PC-9 (cell line): Measurements from ENCODE around the gene FEM1C. TPM values are rescaled to one million over a fixed set of nuclear protein-coding genes. Genes with fewer than 3 reads are reported as not detected.
A peak's percentile ranks its signal among the peaks of the same experiment; 100 is the strongest.

Experiments
- BruUV-seq: library from RNA; stranded (reverse); fragments of 400-500 nt; replicated peaks from 2 replicates; lab custom pipeline; 2021; lab: Mats Ljungman, UMichigan
- CTCF ChIA-PET: fragments of 300-600 bp; sonication (Branson Sonifier 250); formaldehyde crosslinking; loops from one replicate; lab custom pipeline; 2022; ENCODE audit warnings: antibody characterized with exemption; lab: Charles Lee
- POLR2A ChIA-PET: fragments of 300-600 bp; sonication (Branson Sonifier 250); formaldehyde crosslinking; loops from one replicate; lab custom pipeline; 2022; ENCODE audit warnings: antibody characterized with exemption; ENCODE audit not compliant: unreplicated experiment; lab: Charles Lee
- DNase-seq, 2 experiments: peaks; one replicate each; pipeline versions ENCODE4 v3.0.0 to v3.0.0-alpha.2; 2015 to 2022; ENCODE audit warnings: mixed read lengths in 1 of 2
- H2AFZ ChIP-seq: fragments of 200-600 bp; sonication (generic); 2 replicates; pipeline ENCODE4 v1.8.1; 2017; ENCODE audit warnings: antibody characterized with exemption
- H3F3A ChIP-seq: fragments of 200-600 bp; sonication (generic); 2 replicates; pipeline ENCODE4 v1.8.1; 2017; ENCODE audit warnings: antibody characterized with exemption, mild to moderate bottlenecking, low read depth; ENCODE audit not compliant: insufficient read depth
- H3K27ac ChIP-seq: fragments of 200-600 bp; sonication (generic); 2 replicates; pipeline ENCODE4 v1.6.1; 2016; ENCODE audit warnings: mixed run types
- H3K27me3 ChIP-seq: fragments of 200-600 bp; sonication (generic); 2 replicates; pipeline ENCODE4 v1.6.1; 2016; ENCODE audit warnings: low read depth, mixed run types; ENCODE audit not compliant: insufficient read depth
- H3K36me3 ChIP-seq: fragments of 200-600 bp; sonication (generic); 2 replicates; pipeline ENCODE4 v1.6.1; 2016; ENCODE audit warnings: low read depth, mixed run types
- H3K4me1 ChIP-seq: fragments of 200-600 bp; sonication (generic); replicated peaks from 2 replicates; pipeline ENCODE4 v1.6.1; 2016; ENCODE audit warnings: mixed run types; ENCODE audit not compliant: insufficient read depth
- H3K4me2 ChIP-seq: fragments of 200-600 bp; sonication (generic); 2 replicates; pipeline ENCODE4 v1.6.1; 2017; ENCODE audit warnings: mixed run types
- H3K4me3 ChIP-seq: fragments of 200-600 bp; sonication (generic); 2 replicates; pipeline ENCODE4 v1.6.1; 2016; ENCODE audit warnings: mixed run types
- H3K79me2 ChIP-seq: fragments of 200-600 bp; sonication (generic); 2 replicates; pipeline ENCODE4 v1.6.1; 2017; ENCODE audit warnings: low read depth, mixed run types
- H3K9me2 ChIP-seq: fragments of 200-600 bp; sonication (generic); 2 replicates; pipeline ENCODE4 v1.8.1; 2017; ENCODE audit warnings: mild to moderate bottlenecking; ENCODE audit not compliant: insufficient read depth
- H3K9me3 ChIP-seq: fragments of 200-600 bp; sonication (generic); 2 replicates; pipeline ENCODE4 v1.8.1; 2016; ENCODE audit warnings: low read depth; ENCODE audit not compliant: insufficient read depth
- H4K20me1 ChIP-seq: fragments of 200-600 bp; sonication (generic); 2 replicates; pipeline ENCODE4 v1.8.1; 2017; ENCODE audit not compliant: insufficient read depth
- EZH2 ChIP-seq: fragments of 200-600 bp; sonication (generic); IDR thresholded peaks from 2 replicates; pipeline ENCODE4 v1.8.0; 2017; ENCODE audit warnings: antibody characterized with exemption, low read depth
- intact Hi-C: fragments of 100-400 bp; cut with micrococcal nuclease; formaldehyde crosslinking; loops from one replicate; pipeline ENCODE4 v1.10.0; 2022; ENCODE audit not compliant: unreplicated experiment
- total RNA-seq: library from RNA; stranded (reverse); gene quantifications from 2 replicates; pipeline ENCODE4 v1.2.3, GENCODE V29; 2021
- TF ChIP-seq, protein P1 (sequence below): fragments of 200-600 bp; sonication (generic); conservative IDR thresholded peaks from 2 replicates; pipeline ENCODE4 v1.6.1; 2017; ENCODE audit warnings: mixed run types, antibody characterized with exemption, mild to moderate bottlenecking, moderate library complexity

FEM1C gene
- total RNA-seq, 1 experiment from 2014 or later = 15.9 TPM

DNA sequence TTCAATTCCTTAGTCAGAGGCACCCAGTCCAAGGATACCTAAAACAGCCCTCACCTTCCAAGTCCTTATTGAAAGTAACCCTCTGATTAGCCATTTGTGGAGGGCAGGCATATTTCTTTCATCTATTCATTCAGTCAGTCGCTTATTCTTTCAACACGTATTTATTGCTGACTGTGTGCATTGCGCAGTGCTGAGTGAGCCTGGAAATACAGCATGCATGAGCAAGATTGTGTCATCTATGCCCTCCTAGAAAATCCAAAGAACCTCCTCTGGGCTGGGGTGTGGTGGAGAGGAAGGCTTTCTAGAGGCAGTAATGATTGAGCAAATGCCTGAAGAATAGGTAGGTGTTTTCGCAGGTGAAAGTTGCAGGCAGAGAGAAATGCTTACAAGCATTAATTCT is 8.5 kb upstream of the FEM1C start:
- Histone ChIP-seq H4K20me1 (no peaks in the 10 kb centered on the region), H3K79me2 (no peaks in the 10 kb centered on the region), H3K4me3 (no peak overlapping the region), H3F3A (no peaks in the 10 kb centered on the region; the same call in 1 of the 2 replicates), H3K9me2 (no peaks in the 10 kb centered on the region), H3K27me3 (no peaks in the 10 kb centered on the region), H3K9me3 (no peaks in the 10 kb centered on the region; the same call in 1 of the 2 replicates), H3K4me2 (no peak overlapping the region), H3K36me3 (no peaks in the 10 kb centered on the region), H3K4me1 (peaks cover 17% of the 10 kb centered on the region; the same call in 1 of the 2 replicates), H2AFZ (no peak overlapping the region), H3K27ac (no peak overlapping the region)
- POLR2A ChIA-PET = no interaction called here
- intact Hi-C loops = no loop called here
- no TSS peak for BruUV-seq
- no peak for TF ChIP-seq EZH2
- TF ChIP-seq, protein P1, sequence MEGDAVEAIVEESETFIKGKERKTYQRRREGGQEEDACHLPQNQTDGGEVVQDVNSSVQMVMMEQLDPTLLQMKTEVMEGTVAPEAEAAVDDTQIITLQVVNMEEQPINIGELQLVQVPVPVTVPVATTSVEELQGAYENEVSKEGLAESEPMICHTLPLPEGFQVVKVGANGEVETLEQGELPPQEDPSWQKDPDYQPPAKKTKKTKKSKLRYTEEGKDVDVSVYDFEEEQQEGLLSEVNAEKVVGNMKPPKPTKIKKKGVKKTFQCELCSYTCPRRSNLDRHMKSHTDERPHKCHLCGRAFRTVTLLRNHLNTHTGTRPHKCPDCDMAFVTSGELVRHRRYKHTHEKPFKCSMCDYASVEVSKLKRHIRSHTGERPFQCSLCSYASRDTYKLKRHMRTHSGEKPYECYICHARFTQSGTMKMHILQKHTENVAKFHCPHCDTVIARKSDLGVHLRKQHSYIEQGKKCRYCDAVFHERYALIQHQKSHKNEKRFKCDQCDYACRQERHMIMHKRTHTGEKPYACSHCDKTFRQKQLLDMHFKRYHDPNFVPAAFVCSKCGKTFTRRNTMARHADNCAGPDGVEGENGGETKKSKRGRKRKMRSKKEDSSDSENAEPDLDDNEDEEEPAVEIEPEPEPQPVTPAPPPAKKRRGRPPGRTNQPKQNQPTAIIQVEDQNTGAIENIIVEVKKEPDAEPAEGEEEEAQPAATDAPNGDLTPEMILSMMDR = no peak
- CTCF ChIA-PET = no interaction called here
- no peak for DNase-seq

DNA sequence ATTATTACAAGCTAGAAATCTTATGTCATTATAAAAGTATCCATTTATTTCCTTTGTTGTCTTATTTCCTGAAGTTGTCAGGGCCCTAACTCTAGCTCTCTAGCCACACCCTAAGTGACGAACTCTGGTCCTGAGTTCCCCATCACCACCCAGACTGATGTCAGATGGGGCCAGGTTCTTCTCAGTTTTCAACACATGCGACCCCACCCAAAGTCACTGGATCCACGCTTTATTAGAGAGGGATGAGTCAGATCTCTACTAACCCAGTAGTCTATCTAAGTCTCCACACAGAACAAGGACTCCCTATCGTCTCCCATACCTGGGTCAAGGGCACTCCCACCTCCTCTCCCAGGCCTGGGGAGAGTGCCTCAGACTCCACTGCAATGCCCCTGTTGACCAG is 6.8 kb upstream of the FEM1C start:
- H3K4me1 ChIP-seq = peaks cover 14% of the 10 kb centered on the region; the same call in 1 of the 2 replicates
- H3K27ac ChIP-seq = no peak overlapping the region
- BruUV-seq = no TSS peak
- H3K27me3 ChIP-seq = no peaks in the 10 kb centered on the region
- no peaks in the 10 kb centered on the region for H3K79me2 ChIP-seq
- no peaks in the 10 kb centered on the region for H4K20me1 ChIP-seq
- no peak overlapping the region for H3K4me3 ChIP-seq
- intact Hi-C loops = no loop called here
- no peak overlapping the region for H2AFZ ChIP-seq
- TF ChIP-seq, protein P1 = no peak
- TF ChIP-seq EZH2 = no peak
- H3K9me3 ChIP-seq = peaks cover 7% of the 10 kb centered on the region
- H3K9me2 ChIP-seq = no peaks in the 10 kb centered on the region
- ChIA-PET CTCF (no interaction called here), POLR2A (interaction anchor here (0.7 kb wide), 1 partner anchor 255 kb away, joined by 3 read pairs; the partner anchor contains the start of gene CCDC112)
- no peaks in the 10 kb centered on the region; the same call in 1 of the 2 replicates for H3F3A ChIP-seq
- DNase-seq = peak; percentile 14 to 45
- no peak overlapping the region for H3K4me2 ChIP-seq
- no peaks in the 10 kb centered on the region for H3K36me3 ChIP-seq

DNA sequence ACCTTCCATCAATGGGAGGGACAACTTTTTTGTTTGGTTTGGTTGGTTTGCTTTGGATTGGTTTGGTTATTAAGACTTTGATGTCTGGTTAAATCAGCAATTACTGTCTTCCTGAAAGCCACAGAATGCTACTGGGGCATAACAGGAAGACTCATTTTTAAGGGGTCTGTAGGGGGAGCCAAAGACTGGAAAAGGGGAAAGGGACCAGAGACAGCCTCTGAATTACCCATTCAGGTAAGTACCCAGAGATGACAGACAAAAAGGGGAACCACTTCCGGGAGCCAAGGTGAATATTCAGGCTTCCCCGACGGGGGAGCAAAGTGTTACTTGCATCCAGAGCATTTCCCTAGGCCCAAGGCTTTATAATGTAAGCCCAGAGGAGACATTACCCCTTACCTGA is 4.6 kb upstream of the FEM1C start:
- Histone ChIP-seq H3K79me2 (peaks cover 3% of the 10 kb centered on the region), H3K4me1 (peaks cover 14% of the 10 kb centered on the region; the same call in 1 of the 2 replicates), H4K20me1 (no peaks in the 10 kb centered on the region), H3K4me2 (no peak overlapping the region), H3K9me2 (no peaks in the 10 kb centered on the region), H3K27me3 (no peaks in the 10 kb centered on the region), H2AFZ (no peak overlapping the region), H3K27ac (no peak overlapping the region), H3K4me3 (no peak overlapping the region), H3F3A (no peaks in the 10 kb centered on the region; the same call in none of the 2 replicates), H3K9me3 (peaks cover 19% of the 10 kb centered on the region), H3K36me3 (no peaks in the 10 kb centered on the region)
- TF ChIP-seq, protein P1 = no peak
- TF ChIP-seq EZH2 = no peak
- DNase-seq = no peak
- CTCF ChIA-PET = no interaction called here
- intact Hi-C loops = no loop called here
- POLR2A ChIA-PET = no interaction called here
- BruUV-seq = no TSS peak
